ENCODE measurements around the gene TUBB3. TPM values are rescaled to one million over a fixed set of nuclear protein-coding genes. Genes with fewer than 3 reads are reported as not detected.

Gene TUBB3
- total RNA-seq, 2 experiments from 2014 or later: 0.27 to 1.2 TPM

DNA sequence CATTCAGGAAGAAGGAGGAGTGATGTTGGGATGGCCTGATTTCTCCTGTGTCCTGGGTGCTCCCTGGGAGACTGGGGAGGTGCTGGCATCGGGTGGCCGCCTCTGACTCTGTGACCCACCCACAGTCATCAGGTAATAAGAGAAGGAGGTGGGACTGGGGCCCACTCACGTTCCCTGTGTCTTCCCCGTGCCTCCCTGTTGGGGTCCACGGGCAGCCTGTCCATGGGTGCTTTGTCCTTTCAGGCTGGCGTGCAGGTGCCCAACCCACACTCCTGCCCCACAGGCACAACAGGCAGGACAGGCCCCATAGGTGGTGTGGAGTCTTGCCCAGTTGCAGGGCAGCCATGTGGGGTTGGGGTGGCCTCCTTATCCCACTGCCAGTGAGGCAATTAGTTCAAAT is 29.4 kb downstream of the TUBB3 start:
- Mint-ChIP-seq H3K4me3 (no peak overlapping the region), H3K4me1 (ENCODE audit: low read depth) (peaks cover 10% of the 10 kb centered on the region), H3K27me3 (peaks cover 2% of the 10 kb centered on the region), H3K27ac (no peak overlapping the region), H3K36me3 (ENCODE audit: low read depth) (no peaks in the 10 kb centered on the region), H3K9me3 (no peaks in the 10 kb centered on the region)
- TF ChIP-seq, protein P1, sequence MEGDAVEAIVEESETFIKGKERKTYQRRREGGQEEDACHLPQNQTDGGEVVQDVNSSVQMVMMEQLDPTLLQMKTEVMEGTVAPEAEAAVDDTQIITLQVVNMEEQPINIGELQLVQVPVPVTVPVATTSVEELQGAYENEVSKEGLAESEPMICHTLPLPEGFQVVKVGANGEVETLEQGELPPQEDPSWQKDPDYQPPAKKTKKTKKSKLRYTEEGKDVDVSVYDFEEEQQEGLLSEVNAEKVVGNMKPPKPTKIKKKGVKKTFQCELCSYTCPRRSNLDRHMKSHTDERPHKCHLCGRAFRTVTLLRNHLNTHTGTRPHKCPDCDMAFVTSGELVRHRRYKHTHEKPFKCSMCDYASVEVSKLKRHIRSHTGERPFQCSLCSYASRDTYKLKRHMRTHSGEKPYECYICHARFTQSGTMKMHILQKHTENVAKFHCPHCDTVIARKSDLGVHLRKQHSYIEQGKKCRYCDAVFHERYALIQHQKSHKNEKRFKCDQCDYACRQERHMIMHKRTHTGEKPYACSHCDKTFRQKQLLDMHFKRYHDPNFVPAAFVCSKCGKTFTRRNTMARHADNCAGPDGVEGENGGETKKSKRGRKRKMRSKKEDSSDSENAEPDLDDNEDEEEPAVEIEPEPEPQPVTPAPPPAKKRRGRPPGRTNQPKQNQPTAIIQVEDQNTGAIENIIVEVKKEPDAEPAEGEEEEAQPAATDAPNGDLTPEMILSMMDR (IDR thresholded peaks at IDR 0.05): no peak
- POLR2A ChIA-PET: interaction anchor here (0.7 to 0.8 kb wide), 2 partner anchors 20 to 34 kb away, joined by 3 read pairs; partner anchors contain the start of gene MC1R
- DNase-seq (no peak), ATAC-seq (no peak)
- intact Hi-C loops (cut with micrococcal nuclease): no loop called here
- CTCF ChIA-PET: no interaction called here

DNA sequence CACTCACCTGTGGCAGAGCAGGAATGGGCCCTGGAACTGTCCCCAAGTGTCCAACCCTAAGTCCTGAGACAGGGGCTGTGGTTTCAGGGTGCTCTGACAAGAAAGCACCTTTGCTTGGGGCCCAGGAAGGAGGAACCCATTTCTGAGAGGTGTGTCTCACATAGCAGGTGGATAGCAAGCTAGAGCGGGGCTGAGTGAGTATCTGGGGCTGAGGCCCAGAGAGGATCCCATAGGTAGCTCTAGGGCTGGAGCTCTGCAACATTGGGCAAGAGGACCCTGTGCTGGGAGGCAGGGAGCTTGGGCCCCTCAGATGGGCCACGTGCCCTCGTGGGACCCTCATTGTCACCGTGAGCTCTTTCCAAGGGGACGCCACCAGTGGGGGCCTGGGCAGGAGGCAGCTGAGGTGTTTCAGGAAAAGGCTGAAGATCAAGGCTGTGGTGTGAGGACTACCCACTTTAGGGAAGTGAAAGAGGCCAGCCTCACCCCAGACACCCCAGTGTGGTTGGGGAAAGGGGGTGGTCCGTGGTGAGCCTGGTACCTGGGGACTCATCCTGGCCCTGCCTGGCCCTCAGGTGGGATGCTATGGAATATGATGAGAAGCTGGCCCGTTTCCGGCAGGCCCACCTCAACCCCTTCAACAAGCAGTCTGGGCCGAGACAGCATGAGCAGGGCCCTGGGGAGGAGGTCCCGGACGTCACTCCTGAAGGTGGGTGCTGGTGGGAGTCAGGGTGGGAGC is 30.7 kb downstream of the TUBB3 start:
- H3K4me3 Mint-ChIP-seq: no peak overlapping the region

DNA sequence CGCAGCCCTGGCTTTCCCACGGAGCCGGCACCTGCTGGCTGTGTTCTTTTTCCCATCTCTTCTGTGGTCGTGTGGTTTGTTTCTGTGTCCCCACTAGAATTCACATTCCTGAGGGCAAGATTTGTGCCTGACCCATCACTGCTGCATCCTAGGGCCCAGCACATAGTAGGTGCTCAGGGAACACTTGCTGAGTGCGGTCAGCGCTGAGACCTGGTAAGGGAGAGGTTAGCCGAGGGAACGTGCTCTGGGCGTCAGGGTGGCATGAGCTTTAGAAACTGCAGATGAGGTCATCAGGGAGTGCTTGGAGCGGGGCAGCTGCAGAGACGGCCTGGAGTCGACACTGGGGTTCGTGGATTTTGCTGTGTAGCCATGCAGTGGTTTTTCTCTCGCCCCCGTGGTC is 31.3 kb downstream of the TUBB3 start:
- peaks cover 3% of the 10 kb centered on the region for H3K4me1 Mint-ChIP-seq (ENCODE audit: low read depth)
- CTCF ChIA-PET: no interaction called here
- H3K4me3 Mint-ChIP-seq: no peak overlapping the region
- peaks cover 7% of the 10 kb centered on the region for H3K36me3 Mint-ChIP-seq (ENCODE audit: low read depth)
- no peaks in the 10 kb centered on the region for H3K27me3 Mint-ChIP-seq
- DNase-seq: no peak
- TF ChIP-seq, protein P1 (IDR thresholded peaks at IDR 0.05): no peak
- ATAC-seq: no peak
- POLR2A ChIA-PET: interaction anchor here (0.6 to 1.2 kb wide), 2 partner anchors 60 to 385 kb away, joined by 3 read pairs; no protein-coding TSS in a partner anchor
- intact Hi-C loops (cut with micrococcal nuclease): no loop called here
- no peaks in the 10 kb centered on the region for H3K9me3 Mint-ChIP-seq
- no peak overlapping the region for H3K27ac Mint-ChIP-seq

More for the DNA sequence above, 30.7 kb downstream of the TUBB3 start:
- ATAC-seq: no peak
- no peak for DNase-seq
- ChIA-PET POLR2A (interaction anchor here (0.6 to 1.0 kb wide), 2 partner anchors 24 to 385 kb away, joined by 3 to 4 read pairs; no protein-coding TSS in a partner anchor), CTCF (no interaction called here)
- TF ChIP-seq, protein P1 (IDR thresholded peaks at IDR 0.05): no peak
- intact Hi-C loops (cut with micrococcal nuclease): no loop called here
- H3K4me1 Mint-ChIP-seq (ENCODE audit: low read depth): peaks cover 3% of the 10 kb centered on the region
- H3K36me3 Mint-ChIP-seq (ENCODE audit: low read depth): peaks cover 6% of the 10 kb centered on the region
- no peaks in the 10 kb centered on the region for H3K9me3 Mint-ChIP-seq
- no peak overlapping the region for H3K27ac Mint-ChIP-seq
- no peaks in the 10 kb centered on the region for H3K27me3 Mint-ChIP-seq

DNA sequence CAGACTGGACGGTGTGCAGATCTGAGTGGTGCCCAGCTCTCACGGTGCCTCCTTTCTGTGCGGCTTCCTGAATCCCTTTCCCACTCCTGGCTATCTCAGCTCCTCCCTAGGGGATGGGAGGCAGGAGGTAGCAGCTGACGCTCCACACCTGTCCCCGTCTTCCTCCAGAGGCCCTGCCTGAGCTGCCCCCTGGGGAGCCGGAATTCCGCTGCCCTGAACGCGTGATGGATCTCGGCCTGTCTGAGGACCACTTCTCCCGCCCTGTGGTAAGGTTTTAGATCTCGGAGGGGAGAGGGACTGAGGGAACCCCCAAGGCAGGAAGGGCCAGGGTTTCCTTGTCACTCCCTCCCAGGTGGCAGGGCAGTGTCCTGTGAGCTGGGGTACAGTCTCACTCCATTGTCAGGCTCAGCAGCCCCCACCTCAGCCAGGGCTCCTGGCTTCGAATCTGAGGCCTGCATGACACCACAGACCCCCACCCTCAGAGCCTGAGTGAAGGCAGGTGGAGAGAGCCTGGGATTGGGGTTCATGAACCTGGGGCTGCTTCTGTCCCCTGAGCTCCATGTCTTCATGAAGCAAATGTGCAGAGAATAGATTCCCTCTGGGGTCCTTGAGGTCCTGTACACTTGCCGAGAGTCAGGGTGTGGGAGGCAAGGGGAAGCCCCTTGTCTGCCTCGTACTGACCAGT is 32.0 kb downstream of the TUBB3 start:
- peaks cover under 1% of the 10 kb centered on the region for H3K4me1 Mint-ChIP-seq (ENCODE audit: low read depth)
- POLR2A ChIA-PET: interaction anchor here (1.2 kb wide), 1 partner anchor 61 kb away, joined by 3 read pairs; no protein-coding TSS in a partner anchor
- CTCF ChIA-PET: no interaction called here
- no peak for ATAC-seq
- DNase-seq: no peak
- H3K27me3 Mint-ChIP-seq: no peaks in the 10 kb centered on the region
- intact Hi-C loops (cut with micrococcal nuclease): no loop called here
- H3K9me3 Mint-ChIP-seq: no peaks in the 10 kb centered on the region
- no peak overlapping the region for H3K27ac Mint-ChIP-seq
- H3K36me3 Mint-ChIP-seq (ENCODE audit: low read depth): peaks cover 7% of the 10 kb centered on the region
- TF ChIP-seq, protein P1 (IDR thresholded peaks at IDR 0.05): no peak
- H3K4me3 Mint-ChIP-seq: no peak overlapping the region
